Endothelial cell of umbilical vein (primary cell): ENCODE data around the gene LANCL3.

ENCODE experiments used
- POLR2A ChIP-seq: IDR thresholded peaks from 2 replicates; pipeline ENCODE4 v1.6.1; 2012; ENCODE audit warnings: low read depth, mild to moderate bottlenecking, control low read depth, low read length
- TF ChIP-seq, protein P1 (sequence below), 2 donors: IDR thresholded peaks; 1 replicate in 1 of 2; 2 replicates in 1 of 2; pipeline ENCODE4 v1.5.1; 2011; ENCODE audit warnings: low read length in 2 of 2, mild to moderate bottlenecking in 2 of 2, moderate library complexity in 2 of 2, control low read depth in 1 of 2, inconsistent platforms in 1 of 2, low read depth in 1 of 2; ENCODE audit not compliant: insufficient read depth in 1 of 2; ENCODE audit errors: extremely low read depth in 1 of 2

- TF ChIP-seq POLR2A, result no peak
- TF ChIP-seq, protein P1, sequence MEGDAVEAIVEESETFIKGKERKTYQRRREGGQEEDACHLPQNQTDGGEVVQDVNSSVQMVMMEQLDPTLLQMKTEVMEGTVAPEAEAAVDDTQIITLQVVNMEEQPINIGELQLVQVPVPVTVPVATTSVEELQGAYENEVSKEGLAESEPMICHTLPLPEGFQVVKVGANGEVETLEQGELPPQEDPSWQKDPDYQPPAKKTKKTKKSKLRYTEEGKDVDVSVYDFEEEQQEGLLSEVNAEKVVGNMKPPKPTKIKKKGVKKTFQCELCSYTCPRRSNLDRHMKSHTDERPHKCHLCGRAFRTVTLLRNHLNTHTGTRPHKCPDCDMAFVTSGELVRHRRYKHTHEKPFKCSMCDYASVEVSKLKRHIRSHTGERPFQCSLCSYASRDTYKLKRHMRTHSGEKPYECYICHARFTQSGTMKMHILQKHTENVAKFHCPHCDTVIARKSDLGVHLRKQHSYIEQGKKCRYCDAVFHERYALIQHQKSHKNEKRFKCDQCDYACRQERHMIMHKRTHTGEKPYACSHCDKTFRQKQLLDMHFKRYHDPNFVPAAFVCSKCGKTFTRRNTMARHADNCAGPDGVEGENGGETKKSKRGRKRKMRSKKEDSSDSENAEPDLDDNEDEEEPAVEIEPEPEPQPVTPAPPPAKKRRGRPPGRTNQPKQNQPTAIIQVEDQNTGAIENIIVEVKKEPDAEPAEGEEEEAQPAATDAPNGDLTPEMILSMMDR (IDR thresholded peaks at IDR 0.05; ENCODE audit: extremely low read depth in 1 of 2, insufficient read depth in 1 of 2, low read depth in 1 of 2, low read length in 2 of 2), result no peak
Measured at GRCh38 chrX:37678574-37678973, 107.1 kb downstream of the LANCL3 start.
